GM23248 (cell line): ENCODE results near the gene THOP1. TPM values are rescaled to one million over a fixed set of nuclear protein-coding genes. Genes with fewer than 3 reads are reported as not detected.

ENCODE experiments used
- DNase-seq: peaks from one replicate; pipeline ENCODE4 v3.0.0-alpha.2; 2015
- H2AFZ ChIP-seq: fragments of 200-600 bp; sonication (generic); 2 replicates; pipeline ENCODE4 v1.6.1; 2016; ENCODE audit warnings: antibody characterized with exemption
- H3F3A ChIP-seq: fragments of 200-600 bp; sonication (generic); 2 replicates; pipeline ENCODE4 v1.6.1; 2016; ENCODE audit warnings: mild to moderate bottlenecking, antibody characterized with exemption, mixed run types; ENCODE audit not compliant: insufficient read depth
- H3K27ac ChIP-seq: fragments of 200-600 bp; sonication (generic); 2 replicates; pipeline ENCODE4 v1.5.1; 2016; ENCODE audit warnings: mild to moderate bottlenecking
- H3K27me3 ChIP-seq: fragments of 200-600 bp; sonication (generic); replicated peaks from 2 replicates; pipeline ENCODE4 v1.6.1; 2016; ENCODE audit warnings: mild to moderate bottlenecking; ENCODE audit not compliant: insufficient read depth
- H3K36me3 ChIP-seq: fragments of 200-600 bp; sonication (generic); 2 replicates; pipeline ENCODE4 v1.6.1; 2016; ENCODE audit warnings: low read depth, mild to moderate bottlenecking
- H3K4me1 ChIP-seq: fragments of 200-600 bp; sonication (generic); 2 replicates; pipeline ENCODE4 v1.6.1; 2016; ENCODE audit warnings: mild to moderate bottlenecking; ENCODE audit not compliant: insufficient read depth
- H3K4me2 ChIP-seq: fragments of 200-600 bp; sonication (generic); one replicate; pipeline ENCODE4 v1.6.1; 2016; ENCODE audit warnings: mild to moderate bottlenecking; ENCODE audit not compliant: unreplicated experiment
- H3K4me3 ChIP-seq: fragments of 200-600 bp; sonication (generic); 2 replicates; pipeline ENCODE4 v1.5.1; 2016; ENCODE audit warnings: mild to moderate bottlenecking
- H3K79me2 ChIP-seq: fragments of 200-600 bp; sonication (generic); 2 replicates; pipeline ENCODE4 v1.6.1; 2016; ENCODE audit warnings: mild to moderate bottlenecking; ENCODE audit not compliant: insufficient read depth
- H3K9ac ChIP-seq: fragments of 200-600 bp; sonication (generic); 2 replicates; pipeline ENCODE4 v1.6.1; 2016; ENCODE audit warnings: mild to moderate bottlenecking
- H3K9me2 ChIP-seq: fragments of 200-600 bp; sonication (generic); 2 replicates; pipeline ENCODE4 v1.6.1; 2016; ENCODE audit warnings: mixed run types, mild to moderate bottlenecking, moderate library complexity; ENCODE audit not compliant: insufficient read depth
- H3K9me3 ChIP-seq: fragments of 200-600 bp; sonication (generic); one replicate; pipeline ENCODE4 v1.6.1; 2017; ENCODE audit warnings: low read depth
- H4K20me1 ChIP-seq: fragments of 200-600 bp; sonication (generic); 2 replicates; pipeline ENCODE4 v1.6.0; 2016; ENCODE audit not compliant: insufficient read depth
- EZH2 ChIP-seq: fragments of 200-600 bp; sonication (generic); IDR thresholded peaks from 2 replicates; pipeline ENCODE4 v1.6.1; 2018; ENCODE audit warnings: antibody characterized with exemption, mild to moderate bottlenecking; ENCODE audit not compliant: insufficient read depth, poor library complexity, severe bottlenecking
- EZH2phosphoT487 ChIP-seq: fragments of 200-600 bp; sonication (generic); IDR thresholded peaks from 2 replicates; pipeline ENCODE4 v1.6.1; 2018; ENCODE audit warnings: antibody characterized with exemption, moderate library complexity, mild to moderate bottlenecking, low read depth; ENCODE audit not compliant: insufficient read depth
- WGBS, 2 experiments: methylation state at CpG; one replicate each; pipeline ENCODE4 v1.1.6; 2015 to 2017; ENCODE audit warnings: low lambda C conversion rate in 2 of 2, low coverage in 1 of 2; ENCODE audit errors: missing lambda C conversion rate in 2 of 2; 5-methylcytosine and 5-hydroxymethylcytosine counted together
- in situ Hi-C: fragments of 300-500 bp; cut with MboI; formaldehyde crosslinking; loops from 2 replicates; pipeline ENCODE4 v1.15.0; 2020
- polyA plus RNA-seq: library from polyadenylated mRNA; unstranded; fragments of >200 nt; fragmentation: Nextera tagmentation; extraction: Ambion mirVana; gene quantifications from 2 replicates; pipeline ENCODE4 v1.2.1, GENCODE V29; 2016
- total RNA-seq: library from RNA; depleted of rRNA; stranded (reverse); fragments of >200 nt; shearing (Covaris generic); gene quantifications from 2 replicates; pipeline ENCODE4 v1.2.3, GENCODE V29; 2014

The THOP1 gene
- total and polyA plus RNA-seq, 2 experiments from 2014 or later, result 64.8 to 136 TPM

DNA sequence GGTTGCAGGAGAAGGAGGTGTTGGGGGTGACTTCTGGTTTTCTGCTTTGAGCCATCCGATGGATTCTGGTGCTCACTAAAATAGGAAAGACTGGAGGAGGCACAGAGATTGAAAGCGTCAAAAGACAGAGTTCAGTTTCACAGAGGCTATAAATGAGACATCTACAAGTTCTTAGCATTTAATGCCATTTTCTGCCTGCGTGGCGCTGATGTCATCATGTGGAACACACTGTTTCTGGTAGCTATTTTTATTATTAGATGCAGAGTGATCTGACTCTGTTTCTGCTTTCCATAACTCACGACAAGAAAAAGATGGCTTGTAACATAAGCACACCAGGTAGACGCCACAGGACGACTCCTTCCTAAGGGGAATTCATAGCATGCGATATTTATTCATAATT is 42.2 kb upstream of the THOP1 start:
- Histone ChIP-seq H3K9me2 (no peaks in the 10 kb centered on the region), H3K4me2 (no peak overlapping the region), H3K36me3 (no peaks in the 10 kb centered on the region), H3K27ac (no peak overlapping the region), H3K9ac (no peak overlapping the region), H3K4me3 (no peak overlapping the region), H3K79me2 (peaks cover 8% of the 10 kb centered on the region), H4K20me1 (no peaks in the 10 kb centered on the region), H3K27me3 (peaks cover 3% of the 10 kb centered on the region; the same call in 1 of the 2 replicates), H3K9me3 (no peaks in the 10 kb centered on the region), H3F3A (no peaks in the 10 kb centered on the region), H3K4me1 (no peaks in the 10 kb centered on the region), H2AFZ (no peak overlapping the region)
- in situ Hi-C loops, result no loop called here
- DNase-seq, result no peak
- 31 to 38% methylated on average over 8 of the region's 8 CpGs for WGBS, 2 experiments
- TF ChIP-seq EZH2 (no peak), EZH2phosphoT487 (no peak)

DNA sequence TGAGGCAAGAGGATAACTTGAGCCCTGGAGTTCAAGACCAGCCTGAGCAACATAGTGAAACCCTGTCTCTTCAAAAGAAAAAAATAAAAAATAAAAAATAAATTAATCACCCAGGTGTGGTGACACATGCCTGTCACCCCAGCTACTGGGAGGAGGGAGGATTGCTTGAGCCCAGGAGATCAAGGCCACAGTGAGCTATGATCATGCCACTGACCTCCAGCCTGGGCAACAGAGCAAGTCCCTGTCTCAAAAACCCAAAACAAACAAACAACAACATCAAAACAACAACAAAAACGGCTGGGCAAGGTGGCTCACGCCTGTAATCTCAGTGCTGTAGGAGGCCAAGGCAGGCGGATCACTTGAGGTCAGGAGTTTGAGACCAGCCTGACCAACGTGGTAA is 41.2 kb upstream of the THOP1 start:
- Histone ChIP-seq H3K9me3 (no peaks in the 10 kb centered on the region), H3K9me2 (no peaks in the 10 kb centered on the region), H3K27me3 (peaks cover 3% of the 10 kb centered on the region; the same call in 1 of the 2 replicates), H3K79me2 (peaks cover 6% of the 10 kb centered on the region), H3K4me2 (no peak overlapping the region), H3K4me1 (no peaks in the 10 kb centered on the region), H3F3A (no peaks in the 10 kb centered on the region), H3K36me3 (no peaks in the 10 kb centered on the region), H4K20me1 (no peaks in the 10 kb centered on the region), H2AFZ (no peak overlapping the region), H3K4me3 (no peak overlapping the region), H3K9ac (no peak overlapping the region), H3K27ac (no peak overlapping the region)
- no peak for DNase-seq
- in situ Hi-C loops, result no loop called here
- WGBS, 2 experiments, result 9 to 10% methylated on average over 4 of the region's 4 CpGs
- TF ChIP-seq EZH2phosphoT487, result no peak
- no peak for TF ChIP-seq EZH2

DNA sequence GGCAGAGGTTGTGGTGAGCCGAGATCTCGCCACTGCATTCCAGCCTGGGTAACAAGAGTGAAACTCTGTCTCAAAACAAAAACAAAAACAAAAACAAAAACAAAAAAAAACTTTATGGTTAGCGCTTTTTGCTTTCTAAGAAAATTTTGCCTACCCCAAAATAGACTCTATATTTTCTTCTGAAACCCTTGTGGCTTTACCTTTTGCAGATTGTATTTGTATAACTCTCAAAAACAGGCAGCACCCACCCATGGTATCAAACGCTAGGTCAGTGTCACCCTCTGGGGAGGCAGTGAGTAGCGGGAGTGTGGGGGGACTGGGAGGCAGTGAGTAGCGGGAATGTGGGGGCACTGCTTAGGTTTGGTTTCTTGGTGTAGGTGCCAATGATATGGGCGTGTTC is 38.0 kb upstream of the THOP1 start:
- in situ Hi-C loops, result no loop called here
- Histone ChIP-seq H3F3A (no peaks in the 10 kb centered on the region), H3K9ac (no peak overlapping the region), H3K9me3 (no peaks in the 10 kb centered on the region), H3K9me2 (no peaks in the 10 kb centered on the region), H3K4me3 (no peak overlapping the region), H3K27me3 (peaks cover 3% of the 10 kb centered on the region; the same call in 1 of the 2 replicates), H2AFZ (no peak overlapping the region), H3K79me2 (no peaks in the 10 kb centered on the region), H3K4me2 (no peak overlapping the region), H3K4me1 (no peaks in the 10 kb centered on the region), H3K36me3 (no peaks in the 10 kb centered on the region), H4K20me1 (no peaks in the 10 kb centered on the region), H3K27ac (no peak overlapping the region)
- TF ChIP-seq EZH2 (no peak), EZH2phosphoT487 (no peak)
- 60 to 62% methylated on average over 7 of the region's 7 CpGs for WGBS, 2 experiments
- no peak for DNase-seq

DNA sequence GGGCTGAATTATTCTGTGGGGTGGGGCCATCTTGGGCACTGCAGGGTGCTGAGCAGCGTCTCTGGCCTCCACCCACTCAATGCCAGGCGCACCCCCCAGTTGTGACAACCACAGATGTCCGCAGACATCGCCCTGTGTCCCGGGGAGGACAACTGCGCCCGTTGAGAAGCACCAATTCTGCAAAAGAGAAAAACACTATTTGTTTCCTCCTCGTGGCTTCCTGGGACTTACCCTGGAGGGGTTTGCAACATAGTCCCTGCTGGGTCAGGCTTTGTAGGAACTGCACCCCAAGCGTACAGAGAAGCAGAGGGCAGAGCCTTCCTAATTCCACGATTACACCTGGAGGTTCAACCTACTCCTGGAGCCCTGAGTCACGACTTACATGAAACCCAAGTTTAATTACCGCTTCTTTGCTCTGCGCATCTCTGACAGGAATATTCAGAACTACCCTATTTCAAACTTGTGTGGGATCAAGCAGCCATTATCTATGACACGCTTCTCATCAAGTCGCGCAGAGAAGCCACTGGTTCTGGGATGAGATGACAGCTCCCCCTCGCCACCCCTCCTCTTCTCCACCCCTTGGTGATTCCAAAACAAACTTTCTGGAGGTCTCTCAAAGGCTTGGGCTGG is 34.4 kb upstream of the THOP1 start:
- no peak overlapping the region for H3K27ac ChIP-seq
- no peaks in the 10 kb centered on the region for H3K36me3 ChIP-seq
- no peaks in the 10 kb centered on the region for H4K20me1 ChIP-seq
- H3K27me3 ChIP-seq, result peaks cover 3% of the 10 kb centered on the region; the same call in 1 of the 2 replicates
- in situ Hi-C loops, result loop anchor here (5.0 kb wide), 1 partner anchor 104 kb away; no protein-coding TSS in a partner anchor
- no peaks in the 10 kb centered on the region for H3K9me2 ChIP-seq
- H3K4me2 ChIP-seq, result no peak overlapping the region
- DNase-seq, result no peak
- no peaks in the 10 kb centered on the region for H3F3A ChIP-seq
- H2AFZ ChIP-seq, result no peak overlapping the region
- no peaks in the 10 kb centered on the region for H3K4me1 ChIP-seq
- 57 to 65% methylated on average over 17 of the region's 17 CpGs for WGBS, 2 experiments
- H3K79me2 ChIP-seq, result no peaks in the 10 kb centered on the region
- H3K4me3 ChIP-seq, result no peak overlapping the region
- TF ChIP-seq EZH2phosphoT487, result no peak
- TF ChIP-seq EZH2, result no peak
- H3K9ac ChIP-seq, result no peak overlapping the region
- H3K9me3 ChIP-seq, result no peaks in the 10 kb centered on the region
